Measurements from ENCODE around the gene CRELD2. TPM values are rescaled to one million over a fixed set of nuclear protein-coding genes. Genes with fewer than 3 reads are reported as not detected.
A peak's percentile ranks its signal among the peaks of the same experiment; 100 is the strongest.

The CRELD2 gene
- total and polyA plus RNA-seq, 2 of the 13 experiments (the other 11 are each of a cell fraction or from before 2014, with no cell fraction given): 17.2 to 44.7 TPM

DNA sequence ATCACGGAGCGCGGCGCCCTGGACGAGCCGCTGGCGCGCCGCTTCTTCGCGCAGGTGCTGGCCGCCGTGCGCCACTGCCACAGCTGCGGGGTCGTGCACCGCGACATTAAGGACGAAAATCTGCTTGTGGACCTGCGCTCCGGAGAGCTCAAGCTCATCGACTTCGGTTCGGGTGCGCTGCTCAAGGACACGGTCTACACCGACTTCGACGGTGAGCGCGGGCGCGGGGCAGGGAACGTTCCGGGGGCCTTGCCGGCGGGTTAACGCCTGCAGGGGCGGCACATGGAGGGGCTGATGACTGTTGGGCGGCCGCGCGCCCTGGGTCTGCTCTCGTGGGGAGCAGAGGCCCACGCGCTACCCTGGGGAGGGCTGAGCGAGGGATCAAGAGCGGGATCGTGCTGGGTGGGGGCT, 43.2 kb downstream of the CRELD2 start (continued):
- TF ChIP-seq ZNF577 (CRISPR knock-in tag; IDR thresholded peaks at IDR 0.05; ENCODE audit: borderline replicate concordance, low read depth): no peak
- TF ChIP-seq HMG20B (CRISPR knock-in tag; conservative IDR thresholded peaks at IDR 0.05): no peak
- TF ChIP-seq PRPF4 (IDR thresholded peaks at IDR 0.05; ENCODE audit: low read depth, low read length, poor library complexity, severe bottlenecking): no peak
- TF ChIP-seq, protein P1, sequence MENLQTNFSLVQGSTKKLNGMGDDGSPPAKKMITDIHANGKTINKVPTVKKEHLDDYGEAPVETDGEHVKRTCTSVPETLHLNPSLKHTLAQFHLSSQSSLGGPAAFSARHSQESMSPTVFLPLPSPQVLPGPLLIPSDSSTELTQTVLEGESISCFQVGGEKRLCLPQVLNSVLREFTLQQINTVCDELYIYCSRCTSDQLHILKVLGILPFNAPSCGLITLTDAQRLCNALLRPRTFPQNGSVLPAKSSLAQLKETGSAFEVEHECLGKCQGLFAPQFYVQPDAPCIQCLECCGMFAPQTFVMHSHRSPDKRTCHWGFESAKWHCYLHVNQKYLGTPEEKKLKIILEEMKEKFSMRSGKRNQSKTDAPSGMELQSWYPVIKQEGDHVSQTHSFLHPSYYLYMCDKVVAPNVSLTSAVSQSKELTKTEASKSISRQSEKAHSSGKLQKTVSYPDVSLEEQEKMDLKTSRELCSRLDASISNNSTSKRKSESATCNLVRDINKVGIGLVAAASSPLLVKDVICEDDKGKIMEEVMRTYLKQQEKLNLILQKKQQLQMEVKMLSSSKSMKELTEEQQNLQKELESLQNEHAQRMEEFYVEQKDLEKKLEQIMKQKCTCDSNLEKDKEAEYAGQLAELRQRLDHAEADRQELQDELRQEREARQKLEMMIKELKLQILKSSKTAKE (CRISPR knock-in tag; IDR thresholded peaks at IDR 0.05; ENCODE audit: borderline replicate concordance): 0 out of 2 replicates have a peak, but pooled peaks have one; percentile 22
- no peak for TF ChIP-seq TBP (CRISPR knock-in tag; IDR thresholded peaks at IDR 0.05)
- TF ChIP-seq ZNF607 (CRISPR knock-in tag; IDR thresholded peaks at IDR 0.05; ENCODE audit: borderline replicate concordance): no peak
- TF ChIP-seq KLF12 (CRISPR knock-in tag; IDR thresholded peaks at IDR 0.05; ENCODE audit: borderline replicate concordance): no peak
- no peak for TF ChIP-seq ZNF33A (CRISPR knock-in tag; IDR thresholded peaks at IDR 0.05; ENCODE audit: borderline replicate concordance)
- no peak for TF ChIP-seq REXO4 (CRISPR knock-in tag; IDR thresholded peaks at IDR 0.05; ENCODE audit: borderline replicate concordance)
- no peak for TF ChIP-seq THAP11 (CRISPR knock-in tag; IDR thresholded peaks at IDR 0.05)
- TF ChIP-seq, protein P2, sequence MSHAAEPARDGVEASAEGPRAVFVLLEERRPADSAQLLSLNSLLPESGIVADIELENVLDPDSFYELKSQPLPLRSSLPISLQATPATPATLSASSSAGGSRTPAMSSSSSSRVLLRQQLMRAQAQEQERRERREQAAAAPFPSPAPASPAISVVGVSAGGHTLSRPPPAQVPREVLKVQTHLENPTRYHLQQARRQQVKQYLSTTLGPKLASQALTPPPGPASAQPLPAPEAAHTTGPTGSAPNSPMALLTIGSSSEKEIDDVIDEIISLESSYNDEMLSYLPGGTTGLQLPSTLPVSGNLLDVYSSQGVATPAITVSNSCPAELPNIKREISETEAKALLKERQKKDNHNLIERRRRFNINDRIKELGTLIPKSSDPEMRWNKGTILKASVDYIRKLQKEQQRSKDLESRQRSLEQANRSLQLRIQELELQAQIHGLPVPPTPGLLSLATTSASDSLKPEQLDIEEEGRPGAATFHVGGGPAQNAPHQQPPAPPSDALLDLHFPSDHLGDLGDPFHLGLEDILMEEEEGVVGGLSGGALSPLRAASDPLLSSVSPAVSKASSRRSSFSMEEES (CRISPR knock-in tag; IDR thresholded peaks at IDR 0.05): no peak
- no peak for TF ChIP-seq ZNF138 (CRISPR knock-in tag; IDR thresholded peaks at IDR 0.05; ENCODE audit: low read depth)
- TF ChIP-seq HDAC1 (CRISPR knock-in tag; IDR thresholded peaks at IDR 0.05): peak; percentile 58
- no peak for TF ChIP-seq NR2F6 (IDR thresholded peaks at IDR 0.05)
- no peak for TF ChIP-seq NR2F6 (CRISPR knock-in tag; IDR thresholded peaks at IDR 0.05)
- TF ChIP-seq SOX6 (IDR thresholded peaks at IDR 0.05): no peak
- TF ChIP-seq SOX6 (CRISPR knock-in tag; IDR thresholded peaks at IDR 0.05): no peak
- TF ChIP-seq CAMTA2 (CRISPR knock-in tag; IDR thresholded peaks at IDR 0.05; ENCODE audit: borderline replicate concordance): no peak
- TF ChIP-seq TAF1 (CRISPR knock-in tag; IDR thresholded peaks at IDR 0.05): peak; percentile 30
- TF ChIP-seq, protein P3, sequence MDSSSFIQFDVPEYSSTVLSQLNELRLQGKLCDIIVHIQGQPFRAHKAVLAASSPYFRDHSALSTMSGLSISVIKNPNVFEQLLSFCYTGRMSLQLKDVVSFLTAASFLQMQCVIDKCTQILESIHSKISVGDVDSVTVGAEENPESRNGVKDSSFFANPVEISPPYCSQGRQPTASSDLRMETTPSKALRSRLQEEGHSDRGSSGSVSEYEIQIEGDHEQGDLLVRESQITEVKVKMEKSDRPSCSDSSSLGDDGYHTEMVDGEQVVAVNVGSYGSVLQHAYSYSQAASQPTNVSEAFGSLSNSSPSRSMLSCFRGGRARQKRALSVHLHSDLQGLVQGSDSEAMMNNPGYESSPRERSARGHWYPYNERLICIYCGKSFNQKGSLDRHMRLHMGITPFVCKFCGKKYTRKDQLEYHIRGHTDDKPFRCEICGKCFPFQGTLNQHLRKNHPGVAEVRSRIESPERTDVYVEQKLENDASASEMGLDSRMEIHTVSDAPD (CRISPR knock-in tag; IDR thresholded peaks at IDR 0.05): no peak
- TF ChIP-seq ZNF329 (CRISPR knock-in tag; IDR thresholded peaks at IDR 0.05; ENCODE audit: low read depth): peak; percentile 41; the same call in 1 of the 2 replicates
- TF ChIP-seq NBN (conservative IDR thresholded peaks at IDR 0.05): no peak
- TF ChIP-seq ZNF317 (CRISPR knock-in tag; IDR thresholded peaks at IDR 0.05): no peak; the same call in 1 of the 2 replicates
- TF ChIP-seq, protein P4, sequence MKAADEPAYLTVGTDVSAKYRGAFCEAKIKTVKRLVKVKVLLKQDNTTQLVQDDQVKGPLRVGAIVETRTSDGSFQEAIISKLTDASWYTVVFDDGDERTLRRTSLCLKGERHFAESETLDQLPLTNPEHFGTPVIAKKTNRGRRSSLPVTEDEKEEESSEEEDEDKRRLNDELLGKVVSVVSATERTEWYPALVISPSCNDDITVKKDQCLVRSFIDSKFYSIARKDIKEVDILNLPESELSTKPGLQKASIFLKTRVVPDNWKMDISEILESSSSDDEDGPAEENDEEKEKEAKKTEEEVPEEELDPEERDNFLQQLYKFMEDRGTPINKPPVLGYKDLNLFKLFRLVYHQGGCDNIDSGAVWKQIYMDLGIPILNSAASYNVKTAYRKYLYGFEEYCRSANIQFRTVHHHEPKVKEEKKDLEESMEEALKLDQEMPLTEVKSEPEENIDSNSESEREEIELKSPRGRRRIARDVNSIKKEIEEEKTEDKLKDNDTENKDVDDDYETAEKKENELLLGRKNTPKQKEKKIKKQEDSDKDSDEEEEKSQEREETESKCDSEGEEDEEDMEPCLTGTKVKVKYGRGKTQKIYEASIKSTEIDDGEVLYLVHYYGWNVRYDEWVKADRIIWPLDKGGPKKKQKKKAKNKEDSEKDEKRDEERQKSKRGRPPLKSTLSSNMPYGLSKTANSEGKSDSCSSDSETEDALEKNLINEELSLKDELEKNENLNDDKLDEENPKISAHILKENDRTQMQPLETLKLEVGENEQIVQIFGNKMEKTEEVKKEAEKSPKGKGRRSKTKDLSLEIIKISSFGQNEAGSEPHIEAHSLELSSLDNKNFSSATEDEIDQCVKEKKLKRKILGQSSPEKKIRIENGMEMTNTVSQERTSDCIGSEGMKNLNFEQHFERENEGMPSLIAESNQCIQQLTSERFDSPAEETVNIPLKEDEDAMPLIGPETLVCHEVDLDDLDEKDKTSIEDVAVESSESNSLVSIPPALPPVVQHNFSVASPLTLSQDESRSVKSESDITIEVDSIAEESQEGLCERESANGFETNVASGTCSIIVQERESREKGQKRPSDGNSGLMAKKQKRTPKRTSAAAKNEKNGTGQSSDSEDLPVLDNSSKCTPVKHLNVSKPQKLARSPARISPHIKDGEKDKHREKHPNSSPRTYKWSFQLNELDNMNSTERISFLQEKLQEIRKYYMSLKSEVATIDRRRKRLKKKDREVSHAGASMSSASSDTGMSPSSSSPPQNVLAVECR (CRISPR knock-in tag; IDR thresholded peaks at IDR 0.05; ENCODE audit: borderline replicate concordance): peak; percentile 7; the same call in 1 of the 2 replicates

Measured in HepG2 (cell line).